GM18498 (cell line): ENCODE results near the gene BCDIN3D.
"Not testable (repeated sequence)": the region's sequence is repeated elsewhere in the genome, so short reads cannot be mapped to it uniquely, and the experiment has no call there.

Experiments
- ATAC-seq: cut with Tn5 transposase; IDR thresholded peaks from one replicate; pipeline ENCODE4 v1.9.1; 2021; ENCODE audit warnings: mild to moderate bottlenecking, moderate library complexity; ENCODE audit not compliant: unreplicated experiment

BCDIN3D gene

GRCh38 chr12:49863946-49864797, 21.3 kb upstream of the BCDIN3D start:
- ATAC-seq = no peak

- not testable (repeated sequence) for ATAC-seq
Observed at GRCh38 chr12:49860921-49861320, 18.0 kb upstream of the BCDIN3D start.

GRCh38 chr12:49855890-49856289, 13.0 kb upstream of the BCDIN3D start:
- not testable (repeated sequence) for ATAC-seq

- no peak for ATAC-seq
Observed at GRCh38 chr12:49854976-49855375, 12.1 kb upstream of the BCDIN3D start.

- ATAC-seq = no peak
Observed at GRCh38 chr12:49853671-49854070, 10.8 kb upstream of the BCDIN3D start.

GRCh38 chr12:49847161-49847560, 4.3 kb upstream of the BCDIN3D start:
- ATAC-seq = no peak

GRCh38 chr12:49846032-49846431, 3.1 kb upstream of the BCDIN3D start:
- ATAC-seq = no peak

- ATAC-seq = no peak
Observed at GRCh38 chr12:49843876-49844437, 1.1 kb upstream of the BCDIN3D start.

- ATAC-seq = no peak
Observed at GRCh38 chr12:49843411-49843810, 505 bp upstream of the BCDIN3D start.

- ATAC-seq = no peak
Observed at GRCh38 chr12:49838973-49839633, 3.8 kb downstream of the BCDIN3D start.

GRCh38 chr12:49832836-49833421, 10.0 kb downstream of the BCDIN3D start:
- ATAC-seq = no peak

GRCh38 chr12:49831717-49832116, 11.2 kb downstream of the BCDIN3D start:
- no peak for ATAC-seq

- peak; percentile 92 for ATAC-seq
Observed at GRCh38 chr12:49828133-49829091, 14.5 kb downstream of the BCDIN3D start, which contains the start of gene NCKAP5L. TSS of gene NCKAP5L (minus strand) at chr12:49828413. CDS start at chr12:49804044, 24,369 bp downstream.

GRCh38 chr12:49827401-49828099, 15.4 kb downstream of the BCDIN3D start:
- peak; percentile 28 for ATAC-seq

GRCh38 chr12:49827051-49827400, 15.9 kb downstream of the BCDIN3D start:
- ATAC-seq = no peak

GRCh38 chr12:49825971-49826421, 16.9 kb downstream of the BCDIN3D start:
- ATAC-seq = no peak

GRCh38 chr12:49825360-49825970, 17.4 kb downstream of the BCDIN3D start:
- no peak for ATAC-seq

GRCh38 chr12:49824895-49825294, 18.0 kb downstream of the BCDIN3D start:
- no peak for ATAC-seq

- no peak for ATAC-seq
Observed at GRCh38 chr12:49824416-49824815, 18.5 kb downstream of the BCDIN3D start.
